ENCODE measurements around the gene CAMK2B.
"Not testable (repeated sequence)": the region's sequence is repeated elsewhere in the genome, so short reads cannot be mapped to it uniquely, and the experiment has no call there.

The CAMK2B gene

GRCh38 chr7:44187636-44188416 is 137.6 kb downstream of the CAMK2B start:
- DNase-seq = no peak

DNA sequence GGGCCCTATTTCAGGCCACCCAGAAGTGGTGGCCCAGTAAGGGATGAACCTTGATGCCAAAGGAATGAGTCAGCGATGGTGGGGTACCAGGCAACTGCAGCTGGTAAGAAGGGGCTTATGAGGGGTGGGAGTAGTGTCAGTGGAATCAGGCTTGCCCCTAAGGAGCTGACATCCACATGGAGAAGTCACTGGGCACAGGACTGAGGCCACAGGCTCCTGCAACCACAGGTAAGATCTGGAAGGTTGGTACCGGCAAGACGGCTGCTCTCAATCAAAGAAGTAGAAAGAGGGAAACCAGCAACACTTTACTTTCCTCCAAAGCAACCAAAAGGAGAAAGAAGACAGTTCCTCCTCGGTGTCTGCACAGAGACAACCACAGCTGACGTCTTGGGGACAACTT is 138.7 kb downstream of the CAMK2B start:
- no peak for DNase-seq

GRCh38 chr7:44185729-44186128 is 139.7 kb downstream of the CAMK2B start:
- no peak for DNase-seq

- DNase-seq = no peak
Observed at GRCh38 chr7:44184873-44185446, 140.4 kb downstream of the CAMK2B start.

GRCh38 chr7:44184206-44184872 is 141.1 kb downstream of the CAMK2B start:
- no peak for DNase-seq

- no peak for DNase-seq
Observed at GRCh38 chr7:44183386-44183785, 142.0 kb downstream of the CAMK2B start.

- no peak for DNase-seq
Observed at GRCh38 chr7:44182827-44183226, 142.6 kb downstream of the CAMK2B start.

DNA sequence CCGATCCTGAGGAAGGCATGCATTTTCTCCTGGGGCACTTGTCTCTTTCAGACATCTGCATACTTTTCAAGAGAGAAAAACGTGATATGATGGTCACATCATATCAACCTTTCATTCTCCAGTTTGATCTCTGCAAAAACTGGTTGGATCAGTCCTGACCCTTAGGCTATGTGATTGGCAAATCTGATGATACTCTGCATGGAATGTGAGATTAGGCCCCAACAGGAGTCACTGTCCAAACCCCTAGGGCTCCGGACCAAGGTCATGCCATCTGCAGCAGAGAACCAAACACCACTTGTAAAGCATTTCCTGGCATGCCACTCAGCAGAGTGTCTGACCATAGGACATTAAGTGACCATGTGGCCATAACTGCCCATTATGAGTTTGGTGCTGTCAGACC is 144.8 kb downstream of the CAMK2B start:
- DNase-seq = no peak

- no peak for DNase-seq
Observed at GRCh38 chr7:44177570-44178131, 147.7 kb downstream of the CAMK2B start.

- DNase-seq = no peak
Observed at GRCh38 chr7:44176486-44176885, 148.9 kb downstream of the CAMK2B start.

- no peak for DNase-seq
Observed at GRCh38 chr7:44175730-44176129, 149.7 kb downstream of the CAMK2B start.

DNA sequence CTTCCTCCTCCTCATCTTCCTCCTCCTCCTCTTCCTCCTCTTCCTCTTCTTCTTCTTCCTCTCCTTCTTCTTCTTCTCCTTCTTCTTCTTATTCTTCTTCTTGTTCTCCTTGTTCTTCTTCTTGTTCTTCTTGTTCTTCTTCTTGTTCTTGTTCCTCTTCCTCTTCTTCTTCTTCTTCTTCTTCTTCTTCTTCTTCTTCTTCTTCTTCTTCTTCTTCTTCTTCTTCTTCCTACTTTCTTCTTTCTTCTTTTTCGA is 150.8 kb downstream of the CAMK2B start:
- not testable (repeated sequence) for DNase-seq

DNA sequence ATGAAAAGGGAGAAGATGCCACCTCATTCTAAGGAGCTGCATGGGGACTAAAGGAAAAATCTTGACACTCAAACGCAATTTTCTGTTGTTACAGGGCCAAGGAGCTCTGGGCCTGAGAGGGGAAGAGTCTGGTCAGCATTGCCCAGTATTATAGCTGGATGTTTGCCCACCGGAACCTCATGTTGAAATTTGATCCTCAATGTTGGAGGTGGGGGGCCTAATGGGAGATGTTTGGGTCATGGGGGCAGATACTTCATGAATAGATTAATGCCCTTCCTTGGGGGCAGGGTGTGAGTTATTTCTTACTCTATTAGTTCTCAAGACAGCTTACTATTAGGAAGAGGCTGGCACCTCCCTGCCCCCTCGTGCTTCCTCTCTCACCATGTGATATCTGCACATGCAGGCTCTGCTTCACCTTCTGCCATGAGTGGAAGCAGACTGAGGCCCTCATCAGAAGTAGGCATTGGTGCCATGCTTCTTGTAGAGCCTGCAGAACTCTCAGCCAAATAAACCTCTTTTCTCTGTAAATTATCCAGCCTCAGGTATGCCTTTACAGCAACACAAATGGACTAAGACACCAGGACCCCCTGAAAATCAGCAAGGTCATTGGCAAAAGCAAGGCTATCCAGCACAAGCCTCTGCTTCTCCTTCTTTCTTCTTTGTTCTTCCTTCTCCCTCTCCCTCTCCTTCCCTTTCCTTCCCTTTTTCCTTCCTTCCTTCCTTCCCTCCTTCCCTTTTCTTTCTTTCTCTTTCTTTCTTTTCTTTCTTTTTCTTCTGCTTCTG is 151.3 kb downstream of the CAMK2B start:
- DNase-seq = no peak

- no peak for DNase-seq
Observed at GRCh38 chr7:44172803-44173424, 152.5 kb downstream of the CAMK2B start.

GRCh38 chr7:44172352-44172751 is 153.0 kb downstream of the CAMK2B start:
- DNase-seq = no peak

DNA sequence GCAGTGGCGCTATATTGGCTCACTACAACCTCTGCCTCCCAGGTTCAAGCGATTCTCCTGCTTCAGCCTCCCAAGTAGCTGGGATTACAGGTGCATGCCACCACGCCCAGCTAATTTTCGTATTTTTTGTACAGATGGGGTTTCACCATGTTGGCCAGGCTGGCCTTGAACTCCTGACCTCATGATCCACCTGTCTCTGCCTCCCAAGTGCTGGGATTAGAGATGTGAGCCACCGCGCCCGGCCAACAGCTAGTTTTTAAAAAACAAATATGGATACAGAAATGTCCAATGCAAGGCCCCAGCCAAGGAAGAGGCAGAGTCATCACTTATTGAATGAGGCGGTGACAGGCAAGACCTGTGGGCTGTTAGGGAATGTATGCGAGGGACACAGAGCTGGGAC is 153.5 kb downstream of the CAMK2B start:
- DNase-seq = not testable (repeated sequence)

- DNase-seq = no peak
Observed at GRCh38 chr7:44167920-44168319, 157.5 kb downstream of the CAMK2B start.
